GM21447 (cell line): Measurements from ENCODE around the gene AKT1.

ENCODE experiments used
- ATAC-seq: cut with Tn5 transposase; IDR thresholded peaks from one replicate; pipeline ENCODE4 v1.9.1; 2021; ENCODE audit not compliant: unreplicated experiment

AKT1 gene

DNA sequence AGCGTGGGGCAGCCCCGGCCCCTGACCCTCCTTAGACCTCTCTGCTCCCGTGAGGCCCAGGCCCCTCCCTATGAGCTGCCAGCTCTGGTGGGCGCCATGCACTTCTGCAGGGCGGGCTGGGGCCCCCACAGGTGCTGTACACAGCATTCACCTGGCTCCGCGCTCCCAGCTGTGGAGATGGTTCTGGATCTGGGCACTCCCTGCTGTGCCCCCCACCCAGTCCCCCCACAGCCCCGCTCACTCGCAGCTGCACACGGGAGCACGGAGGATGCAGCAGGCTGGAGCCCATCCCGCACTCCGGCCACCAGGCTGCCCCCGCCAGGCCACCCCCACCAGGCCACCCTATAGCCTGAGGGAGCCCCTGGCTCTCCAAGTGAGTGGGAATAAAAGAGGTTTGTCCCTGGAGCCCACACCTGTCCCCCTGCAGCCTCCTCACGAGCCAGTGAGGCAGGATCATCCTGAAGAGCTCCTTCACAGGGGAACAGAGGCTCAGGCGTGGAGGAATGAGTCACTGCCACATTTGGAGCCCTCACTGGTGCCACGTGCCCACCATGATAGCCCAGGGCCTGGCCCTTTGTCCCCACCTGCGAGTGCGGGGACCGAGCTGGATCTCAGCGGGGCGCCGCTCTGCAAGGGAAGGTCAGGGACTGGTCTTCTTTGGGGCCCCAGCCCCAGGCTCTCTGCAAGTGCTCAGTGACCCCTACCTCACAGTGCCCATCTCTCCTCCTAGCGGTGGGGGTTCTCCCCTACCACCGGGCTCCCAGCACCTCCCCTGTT, 69.6 kb downstream of the AKT1 start:
- ATAC-seq: no peak

DNA sequence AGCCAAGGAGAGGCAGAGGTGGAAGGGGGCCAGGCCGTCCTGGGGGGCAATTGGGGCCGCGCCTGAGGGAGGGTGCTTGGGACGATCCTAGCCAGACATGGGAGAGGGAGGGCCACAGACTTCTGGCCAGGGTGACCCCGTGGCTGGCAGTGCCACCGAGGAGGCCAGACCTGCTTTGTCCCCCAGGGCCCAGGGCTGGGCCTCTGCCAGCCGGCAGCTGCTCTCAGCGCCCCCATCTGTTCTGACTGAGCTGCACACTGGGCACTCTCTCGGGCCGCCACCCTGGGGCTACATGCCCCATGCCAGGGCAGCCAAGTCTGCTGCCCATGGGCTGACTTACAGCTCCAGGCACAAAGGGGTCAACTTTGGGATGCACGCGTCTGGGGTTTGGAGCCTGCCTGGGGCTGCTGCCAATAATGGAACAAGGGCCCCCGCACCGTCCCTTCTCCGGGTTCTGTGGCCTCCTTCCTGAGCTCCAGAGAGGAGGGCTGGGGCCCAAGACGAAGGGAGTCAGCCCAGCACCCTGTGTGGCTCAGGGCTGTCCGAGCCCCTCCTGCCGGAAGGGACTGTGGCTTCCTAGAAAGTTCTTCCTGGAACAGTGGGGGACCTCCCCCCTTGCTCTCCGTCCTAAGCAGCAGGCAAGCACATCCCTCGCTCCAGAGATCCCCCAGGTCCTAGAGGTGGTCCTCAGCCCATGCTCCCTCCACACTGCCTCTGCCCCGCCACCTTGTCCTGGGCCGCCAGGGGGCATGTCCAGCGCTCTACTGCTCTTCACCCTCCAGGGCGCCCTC, 70.4 kb downstream of the AKT1 start:
- ATAC-seq: no peak

DNA sequence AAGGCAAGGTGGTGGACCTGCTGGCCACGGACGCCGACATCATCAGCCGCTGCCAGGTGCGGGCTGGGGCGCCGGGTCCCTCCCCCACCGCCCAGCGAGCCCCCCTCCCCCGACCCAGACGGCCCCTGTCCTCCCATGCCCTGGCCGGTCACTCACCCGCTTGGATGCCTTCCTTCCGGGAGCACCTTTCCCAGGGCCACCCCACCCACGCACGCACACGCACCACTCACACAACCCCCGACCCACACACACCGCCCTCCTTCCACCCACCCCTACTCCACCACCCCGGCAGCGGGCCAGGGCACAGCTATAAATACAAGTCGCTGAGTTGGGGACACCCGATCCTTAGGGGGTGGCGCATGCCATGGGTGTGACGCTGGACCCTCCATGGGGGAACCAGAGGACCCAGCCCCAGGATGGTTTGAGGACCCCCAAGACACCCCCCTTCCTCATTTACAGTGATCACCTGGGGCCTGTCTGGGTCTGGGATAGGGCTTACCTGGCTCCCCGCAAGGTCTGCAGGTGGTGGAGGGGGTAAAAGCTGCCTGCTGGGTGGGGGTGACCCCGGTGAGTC, 71.1 kb downstream of the AKT1 start:
- ATAC-seq: no peak

DNA sequence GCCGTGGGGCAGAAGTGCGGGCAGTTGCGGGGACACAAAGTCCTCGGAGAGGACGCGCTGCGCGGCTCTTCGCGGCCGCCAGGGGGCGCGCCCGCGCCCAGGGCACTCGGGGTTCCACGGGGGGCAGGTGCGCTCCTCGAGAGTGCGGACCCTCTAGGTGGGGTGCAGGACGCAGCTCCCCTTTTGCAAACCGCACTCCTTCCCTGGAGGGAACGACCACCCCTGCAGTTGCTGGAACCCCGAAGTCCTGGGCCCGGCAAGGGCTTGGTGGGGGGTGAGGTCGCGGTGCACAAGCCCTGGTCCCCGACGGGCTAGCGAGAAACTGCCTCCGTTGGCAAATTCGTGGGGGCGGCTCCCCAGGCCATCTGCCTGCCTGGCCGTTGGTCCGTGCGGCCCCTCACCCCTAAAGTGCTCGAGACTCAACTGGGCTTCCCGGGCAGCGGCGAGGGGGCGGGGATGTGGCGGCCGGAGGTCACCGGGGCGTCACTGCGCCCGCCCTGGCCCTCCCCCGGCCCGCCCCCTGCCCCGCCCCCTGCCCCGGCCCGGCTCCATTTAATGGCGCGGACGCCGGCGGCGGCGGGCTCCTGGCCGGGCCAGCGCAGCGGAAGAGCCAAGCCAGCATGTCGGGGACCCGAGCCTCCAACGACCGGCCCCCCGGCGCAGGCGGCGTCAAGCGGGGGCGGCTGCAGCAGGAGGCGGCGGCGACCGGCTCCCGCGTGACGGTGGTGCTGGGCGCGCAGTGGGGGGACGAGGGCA, 71.7 kb downstream of the AKT1 start, which contains the start of gene ADSS1:
Gene ADSS1, plus strand, starts transcription at position 579 of the 756 bp plus-strand sequence. Its CDS starts 42 bp downstream, at position 621.
- no peak for ATAC-seq

DNA sequence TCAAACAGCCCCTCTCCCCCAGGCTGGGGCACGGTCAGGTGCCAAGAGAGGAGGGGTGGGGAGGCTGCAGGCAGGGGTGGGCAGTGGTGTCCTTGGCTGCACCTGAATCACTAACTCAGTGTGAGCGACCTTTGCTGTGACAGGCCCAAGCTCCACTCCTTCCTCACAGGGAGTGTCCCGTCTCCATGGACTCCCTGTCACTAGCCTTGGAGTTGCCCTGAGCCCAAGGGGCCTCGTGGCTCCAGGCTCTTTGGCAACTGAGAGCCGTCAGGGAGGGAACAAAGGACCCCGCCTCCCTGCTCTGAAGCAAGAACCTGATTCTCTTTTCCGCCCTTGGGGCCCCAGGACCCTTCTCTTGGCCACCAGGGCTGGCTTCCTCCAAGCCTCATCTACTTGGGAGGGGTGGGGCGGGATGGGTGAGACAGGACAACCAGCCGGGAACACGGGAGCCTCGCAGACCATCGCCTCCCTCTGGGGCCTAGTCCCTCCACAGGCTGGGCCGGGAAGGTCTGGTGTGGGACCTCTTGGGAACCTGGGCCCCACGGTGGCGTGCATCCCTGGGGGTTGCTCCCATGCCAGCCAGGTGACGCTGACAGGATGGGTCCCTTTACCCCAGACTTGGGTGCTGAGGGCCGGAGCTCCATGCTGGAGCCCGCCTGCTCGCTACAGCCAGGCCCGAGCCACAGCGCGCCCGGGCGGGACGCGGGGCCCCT, 72.5 kb downstream of the AKT1 start:
- ATAC-seq: no peak

DNA sequence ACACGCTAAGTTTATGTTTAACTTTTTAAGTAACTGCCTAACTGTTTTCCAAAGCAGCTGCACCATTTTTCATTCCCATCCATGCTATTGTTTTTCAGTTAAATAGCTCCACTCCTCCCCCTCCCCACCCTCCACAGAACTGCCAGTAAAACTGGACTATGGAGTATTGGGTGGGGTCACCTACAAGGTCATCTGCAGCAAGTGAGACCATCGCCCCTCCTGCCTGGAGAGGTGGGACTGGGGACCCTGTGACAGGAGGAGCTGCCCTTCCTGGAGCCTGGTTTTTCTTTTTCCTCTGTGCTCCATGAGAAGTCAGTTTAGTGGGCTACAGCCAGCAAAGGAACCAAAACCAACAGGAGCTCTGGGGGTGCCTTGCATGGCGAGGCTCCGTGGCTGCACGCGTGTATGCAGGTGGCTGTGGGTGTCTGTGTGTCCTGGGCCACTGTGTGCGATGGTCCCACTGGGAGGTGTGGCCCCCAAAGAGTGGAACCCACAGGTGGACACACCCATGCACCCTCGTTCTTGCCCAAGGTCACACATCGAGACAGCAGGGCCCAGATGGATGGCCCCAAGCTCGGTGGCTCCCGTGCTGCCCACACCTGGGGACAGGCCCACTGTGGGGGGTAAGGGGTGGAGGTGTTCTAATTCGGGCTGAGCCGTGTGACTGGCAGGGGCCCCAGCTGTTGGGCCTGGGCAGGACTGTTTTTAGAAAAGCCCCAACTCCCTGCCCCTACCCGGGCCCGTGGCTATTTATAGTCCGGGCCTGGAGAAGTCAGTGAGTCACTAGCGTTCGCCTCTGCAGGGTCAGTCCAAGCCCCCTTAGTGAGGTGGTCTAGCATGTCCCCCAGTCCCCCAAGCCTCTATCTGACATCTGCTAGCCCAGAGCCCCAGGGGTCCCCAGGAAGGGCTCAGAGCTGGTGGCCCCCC, 73.8 kb downstream of the AKT1 start:
- ATAC-seq: no peak
